D341Med (cell line): ENCODE measurements around the gene INO80B.
"Not testable (repeated sequence)": the region's sequence is repeated elsewhere in the genome, so short reads cannot be mapped to it uniquely, and the experiment has no call there.

Experiments
- DNase-seq: peaks from one replicate; pipeline ENCODE4 v3.0.0; 2012; ENCODE audit warnings: low spot score

INO80B gene

GRCh38 chr2:74454654-74455511, at the start of gene INO80B:
INO80B (plus strand) TSS chr2:74455087; CDS start chr2:74455117, 30 bp downstream.
- DNase-seq: peak; percentile 82

GRCh38 chr2:74406035-74406434, 48.9 kb upstream of the INO80B start:
- no peak for DNase-seq

GRCh38 chr2:74407682-74408081, 47.2 kb upstream of the INO80B start:
- no peak for DNase-seq

- no peak for DNase-seq
Measured at GRCh38 chr2:74413001-74413698, 41.7 kb upstream of the INO80B start.

GRCh38 chr2:74414441-74414840, 40.4 kb upstream of the INO80B start:
- DNase-seq: no peak

- DNase-seq: no peak
Measured at GRCh38 chr2:74414881-74415761, 39.8 kb upstream of the INO80B start.

- DNase-seq: peak; percentile 14
Measured at GRCh38 chr2:74415762-74416395, 39.0 kb upstream of the INO80B start.

GRCh38 chr2:74416778-74417177, 38.1 kb upstream of the INO80B start:
- peak; percentile 13 for DNase-seq

- no peak for DNase-seq
Measured at GRCh38 chr2:74417197-74417596, 37.7 kb upstream of the INO80B start.

- no peak for DNase-seq
Measured at GRCh38 chr2:74417763-74418162, 37.1 kb upstream of the INO80B start.

- DNase-seq: no peak
Measured at GRCh38 chr2:74418312-74418711, 36.6 kb upstream of the INO80B start.

GRCh38 chr2:74419345-74419744, 35.5 kb upstream of the INO80B start:
- no peak for DNase-seq

- no peak for DNase-seq
Measured at GRCh38 chr2:74420006-74420405, 34.9 kb upstream of the INO80B start.

GRCh38 chr2:74420443-74421103, 34.3 kb upstream of the INO80B start:
- DNase-seq: not testable (repeated sequence)

- peak; percentile 98 for DNase-seq
Measured at GRCh38 chr2:74421221-74421870, 33.5 kb upstream of the INO80B start, which contains the start of the genes C2orf81 and WDR54. C2orf81 (minus strand) TSS chr2:74421619; CDS start chr2:74421560, 59 bp downstream. WDR54 (plus strand) TSS chr2:74421730; CDS start chr2:74422154, 424 bp downstream.

- DNase-seq: no peak
Measured at GRCh38 chr2:74423231-74424095, 31.4 kb upstream of the INO80B start.

GRCh38 chr2:74424139-74424992, 30.5 kb upstream of the INO80B start:
- DNase-seq: no peak

- DNase-seq: no peak
Measured at GRCh38 chr2:74424995-74425406, 29.9 kb upstream of the INO80B start.
